ENCODE results near the gene CDH23.

Gene CDH23

GRCh38 chr10:71391701-71392100 is 5.0 kb upstream of the CDH23 start:
- no peak for DNase-seq (ENCODE audit: extremely low read depth in 1 of 2, low read depth in 1 of 2)

- DNase-seq (ENCODE audit: extremely low read depth in 1 of 2, low read depth in 1 of 2): no peak
Measured at GRCh38 chr10:71392292-71392691, 4.4 kb upstream of the CDH23 start.

GRCh38 chr10:71392791-71393781 is 3.6 kb upstream of the CDH23 start:
- DNase-seq (ENCODE audit: extremely low read depth in 1 of 2, low read depth in 1 of 2): no peak

- DNase-seq (ENCODE audit: extremely low read depth in 1 of 2, low read depth in 1 of 2): no peak
Measured at GRCh38 chr10:71393841-71394475, 2.8 kb upstream of the CDH23 start.

DNA sequence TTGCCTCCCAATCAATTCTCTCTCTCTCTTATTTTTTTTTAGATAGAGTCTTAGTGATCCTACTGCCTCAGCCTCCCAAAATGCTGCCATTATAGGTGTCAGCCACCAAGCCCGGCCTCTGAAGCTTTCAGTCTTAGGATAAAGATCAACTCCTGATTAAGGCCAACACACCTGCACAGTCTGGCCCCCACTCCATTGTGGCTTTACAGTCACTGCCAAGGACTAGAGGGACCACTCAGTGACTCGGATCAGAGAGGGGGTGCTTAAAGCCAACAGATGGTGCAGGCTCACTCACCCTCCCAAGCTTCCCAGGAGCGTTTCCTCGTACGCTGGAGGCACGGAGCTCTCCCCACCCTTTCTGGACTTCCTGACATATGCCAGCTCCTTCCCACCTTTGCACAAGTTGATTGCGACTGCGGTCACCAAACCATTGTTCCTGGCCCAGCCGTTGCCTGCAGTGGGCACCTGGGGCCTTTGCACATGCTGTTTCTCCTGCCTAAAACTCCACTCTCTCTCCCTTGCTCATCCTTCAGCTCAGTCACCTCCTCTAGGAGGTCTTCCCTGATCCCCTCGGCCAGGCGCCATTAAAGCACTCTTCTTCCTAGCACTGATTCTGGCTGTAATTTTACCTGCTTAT is 1.7 kb upstream of the CDH23 start:
- DNase-seq (ENCODE audit: extremely low read depth in 1 of 2, low read depth in 1 of 2): no peak

- no peak for DNase-seq (ENCODE audit: extremely low read depth in 1 of 2, low read depth in 1 of 2)
Measured at GRCh38 chr10:71395621-71396020, 1.1 kb upstream of the CDH23 start.

DNA sequence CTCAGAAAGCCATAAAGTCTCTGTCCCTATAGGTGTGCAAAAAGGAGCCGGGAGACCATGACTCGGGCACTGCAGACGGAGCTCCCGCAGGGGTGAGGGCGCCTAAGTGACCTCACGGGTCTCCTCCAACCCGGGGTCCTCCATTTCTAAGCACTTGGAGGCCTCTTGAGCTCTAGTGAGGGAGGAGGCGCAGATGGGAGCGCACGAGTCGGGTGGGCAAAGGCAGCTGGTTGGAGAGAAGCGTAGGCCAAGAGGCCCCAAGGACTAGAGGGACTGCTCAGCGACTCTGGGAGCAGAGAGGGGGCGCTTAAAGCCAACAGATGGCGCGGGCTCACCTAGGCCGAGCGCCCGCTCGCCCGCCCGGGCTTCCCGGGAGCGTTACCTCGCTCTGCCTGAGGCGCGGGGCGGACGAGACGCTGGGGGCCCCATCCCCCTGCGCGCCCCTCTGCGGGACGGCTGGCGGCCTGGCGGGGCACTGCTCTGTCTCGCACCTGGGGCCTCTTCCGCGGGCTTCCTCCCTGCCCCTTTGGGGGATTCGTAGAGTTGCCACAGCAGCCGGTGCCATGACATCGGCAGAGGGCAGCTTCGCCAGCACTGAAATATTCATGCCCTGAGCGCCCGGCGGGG is 523 bp upstream of the CDH23 start:
- peak; percentile 10 to 23 for DNase-seq (ENCODE audit: extremely low read depth in 1 of 2, low read depth in 1 of 2)

- no peak for DNase-seq (ENCODE audit: extremely low read depth in 1 of 2, low read depth in 1 of 2)
Measured at GRCh38 chr10:71397296-71398212, 834 bp downstream of the CDH23 start.

GRCh38 chr10:71398976-71399375 is 2.3 kb downstream of the CDH23 start:
- no peak for DNase-seq (ENCODE audit: extremely low read depth in 1 of 2, low read depth in 1 of 2)

DNA sequence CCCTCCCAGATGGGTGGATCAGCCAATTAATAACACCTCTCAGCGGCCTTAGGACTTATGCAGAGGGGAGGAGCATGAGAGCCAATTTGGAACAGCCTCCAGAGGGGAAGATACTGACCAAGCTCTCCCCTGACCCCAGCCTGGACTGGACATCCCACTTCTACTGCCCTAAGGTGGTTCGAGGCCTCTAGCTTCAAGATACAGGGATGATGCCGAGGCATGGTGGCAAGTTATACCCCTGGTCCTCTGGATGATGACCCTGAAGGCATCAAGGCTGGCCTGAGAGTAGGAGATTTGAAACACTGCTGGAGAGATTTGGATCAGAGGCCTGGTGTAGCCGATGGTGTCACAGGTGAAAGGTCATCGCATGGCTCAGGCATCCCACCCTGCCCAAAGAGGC is 3.2 kb downstream of the CDH23 start:
- no peak for DNase-seq (ENCODE audit: extremely low read depth in 1 of 2, low read depth in 1 of 2)

DNA sequence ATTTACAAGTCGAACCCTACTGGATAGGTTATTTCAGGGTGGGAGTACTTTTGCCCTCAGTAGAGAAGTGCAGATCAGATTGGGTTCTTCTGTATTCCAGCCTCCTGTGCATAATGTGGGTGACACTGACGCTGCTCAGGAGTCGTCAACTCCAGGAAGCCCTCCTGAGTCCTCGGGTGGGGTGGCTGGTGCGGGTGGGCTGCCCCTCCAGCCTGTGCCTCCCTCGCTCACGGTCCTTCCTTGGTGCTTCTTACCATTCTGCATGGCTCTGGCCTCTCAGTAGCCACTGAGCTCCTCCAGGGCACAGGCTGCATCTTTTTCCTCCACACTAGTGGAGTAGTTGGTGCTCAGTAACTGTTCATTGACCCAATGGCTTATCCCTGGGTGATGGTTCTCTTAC is 4.3 kb downstream of the CDH23 start:
- no peak for DNase-seq (ENCODE audit: extremely low read depth in 1 of 2, low read depth in 1 of 2)

DNA sequence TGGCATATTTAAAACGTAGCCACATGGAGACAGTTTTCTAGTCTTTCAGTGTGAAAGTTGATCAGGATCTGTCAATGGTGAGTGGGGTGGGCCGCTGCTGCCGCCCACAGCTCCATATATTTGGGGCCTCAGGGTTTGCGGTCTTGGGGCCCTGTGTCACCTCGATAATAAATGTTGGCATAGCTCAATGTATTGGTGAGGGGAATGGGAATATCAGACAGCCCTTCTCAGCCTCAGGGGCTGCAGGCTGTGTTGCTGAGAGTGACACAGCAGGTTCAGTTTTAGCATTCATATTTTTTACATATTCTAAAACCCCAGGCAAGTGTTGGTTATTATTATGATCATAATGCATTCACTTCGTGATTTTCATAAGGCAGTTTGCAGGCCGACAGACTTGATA is 5.3 kb downstream of the CDH23 start:
- no peak for DNase-seq (ENCODE audit: extremely low read depth in 1 of 2, low read depth in 1 of 2)

- DNase-seq (ENCODE audit: extremely low read depth in 1 of 2, low read depth in 1 of 2): no peak
Measured at GRCh38 chr10:71404503-71405295, 8.0 kb downstream of the CDH23 start.

- no peak for DNase-seq (ENCODE audit: extremely low read depth in 1 of 2, low read depth in 1 of 2)
Measured at GRCh38 chr10:71406878-71407277, 10.2 kb downstream of the CDH23 start.

- DNase-seq (ENCODE audit: extremely low read depth in 1 of 2, low read depth in 1 of 2): no peak
Measured at GRCh38 chr10:71408436-71409225, 11.9 kb downstream of the CDH23 start.

DNA sequence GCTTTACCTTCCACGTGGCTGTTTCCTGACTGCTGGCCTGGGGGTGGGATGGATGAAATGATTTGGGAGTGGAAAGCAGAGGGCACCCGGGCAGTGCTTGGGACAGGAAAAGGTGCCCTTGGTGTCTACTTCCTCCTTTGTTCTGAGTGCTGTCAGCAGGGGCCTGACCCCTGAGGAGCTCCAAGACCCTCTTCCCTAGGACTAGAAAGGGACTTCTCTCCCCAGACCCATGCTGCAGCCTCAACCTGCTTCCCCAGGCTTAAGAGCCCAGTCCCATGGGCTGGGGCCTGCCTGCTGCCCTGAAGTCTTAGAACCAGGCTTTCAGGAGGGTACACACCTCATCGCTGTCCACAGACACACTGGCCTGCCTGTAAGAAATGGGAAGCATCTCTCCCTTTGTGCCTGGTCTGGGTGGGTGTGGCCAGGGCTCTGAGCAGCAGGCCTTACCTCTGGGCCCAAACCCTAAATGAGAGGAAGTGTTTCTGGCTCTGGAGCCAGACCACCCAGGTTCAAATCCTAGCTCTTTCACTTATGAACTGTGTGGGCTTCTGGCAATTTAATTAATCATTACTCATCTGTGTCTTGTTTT is 12.9 kb downstream of the CDH23 start:
- DNase-seq (ENCODE audit: extremely low read depth in 1 of 2, low read depth in 1 of 2): no peak

GRCh38 chr10:71413581-71413980 is 16.9 kb downstream of the CDH23 start:
- no peak for DNase-seq (ENCODE audit: extremely low read depth in 1 of 2, low read depth in 1 of 2)

DNA sequence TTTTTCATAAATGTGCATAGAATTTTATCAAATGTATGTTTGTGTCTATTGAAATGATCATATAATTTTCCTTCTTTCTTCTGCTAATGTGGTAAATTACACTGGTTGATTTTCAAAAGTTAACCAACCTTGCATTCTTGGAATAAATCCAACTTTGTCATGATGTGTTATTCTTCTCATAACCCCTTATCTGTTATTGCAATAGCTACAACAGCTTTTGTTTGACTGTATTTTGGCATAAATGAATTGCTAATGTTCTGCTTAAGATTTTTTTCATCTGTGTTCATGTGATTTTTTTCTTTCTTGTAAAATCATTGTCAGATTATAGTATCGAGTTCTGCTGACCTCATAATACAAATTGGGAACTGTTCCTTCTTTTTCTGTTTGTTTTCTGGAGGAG is 17.6 kb downstream of the CDH23 start:
- no peak for DNase-seq (ENCODE audit: extremely low read depth in 1 of 2, low read depth in 1 of 2)
